ENCODE measurements around the gene SLC5A5.

- TF ChIP-seq FOXM1 (IDR thresholded peaks at IDR 0.05; ENCODE audit: borderline replicate concordance, low read depth): no peak
- TF ChIP-seq TAF1 (IDR thresholded peaks at IDR 0.05; ENCODE audit: low read depth): no peak
- TF ChIP-seq CEBPB (IDR thresholded peaks at IDR 0.05): no peak
- no peak for TF ChIP-seq EP300 (IDR thresholded peaks at IDR 0.05; ENCODE audit: borderline replicate concordance)
- TF ChIP-seq, protein P1, sequence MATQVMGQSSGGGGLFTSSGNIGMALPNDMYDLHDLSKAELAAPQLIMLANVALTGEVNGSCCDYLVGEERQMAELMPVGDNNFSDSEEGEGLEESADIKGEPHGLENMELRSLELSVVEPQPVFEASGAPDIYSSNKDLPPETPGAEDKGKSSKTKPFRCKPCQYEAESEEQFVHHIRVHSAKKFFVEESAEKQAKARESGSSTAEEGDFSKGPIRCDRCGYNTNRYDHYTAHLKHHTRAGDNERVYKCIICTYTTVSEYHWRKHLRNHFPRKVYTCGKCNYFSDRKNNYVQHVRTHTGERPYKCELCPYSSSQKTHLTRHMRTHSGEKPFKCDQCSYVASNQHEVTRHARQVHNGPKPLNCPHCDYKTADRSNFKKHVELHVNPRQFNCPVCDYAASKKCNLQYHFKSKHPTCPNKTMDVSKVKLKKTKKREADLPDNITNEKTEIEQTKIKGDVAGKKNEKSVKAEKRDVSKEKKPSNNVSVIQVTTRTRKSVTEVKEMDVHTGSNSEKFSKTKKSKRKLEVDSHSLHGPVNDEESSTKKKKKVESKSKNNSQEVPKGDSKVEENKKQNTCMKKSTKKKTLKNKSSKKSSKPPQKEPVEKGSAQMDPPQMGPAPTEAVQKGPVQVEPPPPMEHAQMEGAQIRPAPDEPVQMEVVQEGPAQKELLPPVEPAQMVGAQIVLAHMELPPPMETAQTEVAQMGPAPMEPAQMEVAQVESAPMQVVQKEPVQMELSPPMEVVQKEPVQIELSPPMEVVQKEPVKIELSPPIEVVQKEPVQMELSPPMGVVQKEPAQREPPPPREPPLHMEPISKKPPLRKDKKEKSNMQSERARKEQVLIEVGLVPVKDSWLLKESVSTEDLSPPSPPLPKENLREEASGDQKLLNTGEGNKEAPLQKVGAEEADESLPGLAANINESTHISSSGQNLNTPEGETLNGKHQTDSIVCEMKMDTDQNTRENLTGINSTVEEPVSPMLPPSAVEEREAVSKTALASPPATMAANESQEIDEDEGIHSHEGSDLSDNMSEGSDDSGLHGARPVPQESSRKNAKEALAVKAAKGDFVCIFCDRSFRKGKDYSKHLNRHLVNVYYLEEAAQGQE (IDR thresholded peaks at IDR 0.05; ENCODE audit: low read depth): no peak
- no peak for TF ChIP-seq TEAD4 (IDR thresholded peaks at IDR 0.05)
- no peak for TF ChIP-seq YY1 (IDR thresholded peaks at IDR 0.05; ENCODE audit: low read depth)
- TF ChIP-seq NFIC (IDR thresholded peaks at IDR 0.05): no peak
Measured at GRCh38 chr19:17855280-17856152, 16.2 kb upstream of the SLC5A5 start.

All from Ishikawa (cell line).